A673 (cell line): ENCODE results near the gene MYO15B. TPM values are rescaled to one million over a fixed set of nuclear protein-coding genes. Genes with fewer than 3 reads are reported as not detected.

Experiments
- BruUV-seq: library from RNA; stranded (reverse); fragments of 400-500 nt; replicated peaks from 2 replicates; lab custom pipeline; 2021; lab: Mats Ljungman, UMichigan
- CTCF ChIA-PET: fragments of 300-600 bp; sonication (Branson Sonifier 250); formaldehyde crosslinking; loops from one replicate; lab custom pipeline; 2022; ENCODE audit warnings: antibody characterized with exemption; lab: Charles Lee
- POLR2A ChIA-PET: fragments of 300-600 bp; sonication (Branson Sonifier 250); formaldehyde crosslinking; loops from one replicate; lab custom pipeline; 2022; ENCODE audit warnings: antibody characterized with exemption; ENCODE audit not compliant: low non-redundant PET; lab: Charles Lee
- DNase-seq: peaks from one replicate; pipeline ENCODE4 v3.0.0-alpha.2; 2015; ENCODE audit warnings: low spot score
- H3K27ac ChIP-seq: fragments of 200-600 bp; sonication (generic); 2 replicates; pipeline ENCODE4 v1.5.1; 2016; ENCODE audit warnings: mixed run types, low read depth, mild to moderate bottlenecking, mixed read lengths, antibody characterized with exemption, low read length; ENCODE audit not compliant: poor library complexity, severe bottlenecking
- H3K27me3 ChIP-seq: fragments of 200-600 bp; sonication (generic); replicated peaks from 2 replicates; pipeline ENCODE4 v1.6.1; 2017; ENCODE audit warnings: mixed run types, low read depth, mild to moderate bottlenecking, mixed read lengths, antibody characterized with exemption, low read length; ENCODE audit not compliant: insufficient read depth, poor library complexity
- H3K36me3 ChIP-seq: fragments of 200-600 bp; sonication (generic); 2 replicates; pipeline ENCODE4 v1.6.1; 2016; ENCODE audit warnings: mixed run types, mild to moderate bottlenecking, mixed read lengths, antibody characterized with exemption, low read length; ENCODE audit not compliant: insufficient read depth, poor library complexity, severe bottlenecking
- H3K4me1 ChIP-seq: fragments of 200-600 bp; sonication (generic); 2 replicates; pipeline ENCODE4 v1.6.1; 2017; ENCODE audit warnings: mixed run types, mild to moderate bottlenecking, mixed read lengths, antibody characterized with exemption, low read length; ENCODE audit not compliant: insufficient read depth, poor library complexity, severe bottlenecking
- H3K4me3 ChIP-seq: fragments of 200-600 bp; sonication (generic); 2 replicates; pipeline ENCODE4 v1.5.1; 2016; ENCODE audit warnings: low read depth, mixed run types, mild to moderate bottlenecking, mixed read lengths, low read length; ENCODE audit not compliant: poor library complexity, severe bottlenecking
- H3K9me3 ChIP-seq: fragments of 200-600 bp; sonication (generic); 2 replicates; pipeline ENCODE4 v1.6.1; 2016; ENCODE audit warnings: mixed run types, low read depth, mild to moderate bottlenecking, mixed read lengths, antibody characterized with exemption, low read length; ENCODE audit not compliant: poor library complexity, severe bottlenecking
- CTCF ChIP-seq: fragments of 300-800, 200-600 bp; sonication (generic); conservative IDR thresholded peaks from 2 replicates; pipeline ENCODE4 v1.5.1; 2017; ENCODE audit warnings: low read depth, mild to moderate bottlenecking, antibody characterized with exemption, low read length, moderate library complexity, mixed read lengths
- EZH2 ChIP-seq: fragments of 200-600 bp; sonication (generic); IDR thresholded peaks from 2 replicates; pipeline ENCODE4 v1.6.1; 2017; ENCODE audit warnings: borderline replicate concordance, low read depth, mild to moderate bottlenecking, mixed read lengths, antibody characterized with exemption, low read length; ENCODE audit not compliant: poor library complexity, severe bottlenecking
- intact Hi-C: fragments of 100-400 bp; cut with micrococcal nuclease; formaldehyde crosslinking; loops from one replicate; pipeline ENCODE4 v1.10.0; 2022; ENCODE audit not compliant: unreplicated experiment
- total RNA-seq: library from RNA; stranded (reverse); gene quantifications from 2 replicates; pipeline ENCODE4 v1.2.3, GENCODE V29; 2021

Gene MYO15B
- total RNA-seq, 1 experiment from 2014 or later, result 9.3 TPM

- Histone ChIP-seq H3K27me3 (no peaks in the 10 kb centered on the region), H3K4me1 (no peaks in the 10 kb centered on the region), H3K9me3 (no peaks in the 10 kb centered on the region), H3K36me3 (no peaks in the 10 kb centered on the region), H3K4me3 (no peak overlapping the region), H3K27ac (no peak overlapping the region)
- no peak for DNase-seq
- BruUV-seq, result no TSS peak
- ChIA-PET CTCF (interaction anchor here (0.6 kb wide), 1 partner anchor 619 kb away, joined by 6 read pairs; no protein-coding TSS in a partner anchor), POLR2A (interaction anchor here (0.6 kb wide), 1 partner anchor 1174 kb away, joined by 3 read pairs; no protein-coding TSS in a partner anchor)
- TF ChIP-seq CTCF, result no peak
- TF ChIP-seq EZH2, result no peak
- intact Hi-C loops, result no loop called here
Observed at GRCh38 chr17:75604034-75604695, 16.6 kb downstream of the MYO15B start.

- DNase-seq, result no peak
- ChIA-PET CTCF (no interaction called here), POLR2A (no interaction called here)
- Histone ChIP-seq H3K9me3 (no peaks in the 10 kb centered on the region), H3K36me3 (no peaks in the 10 kb centered on the region), H3K27me3 (no peaks in the 10 kb centered on the region), H3K4me3 (no peak overlapping the region), H3K27ac (no peak overlapping the region), H3K4me1 (no peaks in the 10 kb centered on the region)
- TF ChIP-seq EZH2 (no peak), CTCF (no peak)
- intact Hi-C loops, result no loop called here
- BruUV-seq, result no TSS peak
Observed at GRCh38 chr17:75605790-75606189, 18.2 kb downstream of the MYO15B start.

- POLR2A ChIA-PET, result no interaction called here
Observed at GRCh38 chr17:75607086-75607485, 19.5 kb downstream of the MYO15B start.

More at GRCh38 chr17:75607086-75607485, 19.5 kb downstream of the MYO15B start:
- BruUV-seq, result no TSS peak
- H3K9me3 ChIP-seq, result no peaks in the 10 kb centered on the region
- no peak for DNase-seq
- no peak overlapping the region for H3K4me3 ChIP-seq
- intact Hi-C loops, result no loop called here
- CTCF ChIA-PET, result no interaction called here
- H3K36me3 ChIP-seq, result no peaks in the 10 kb centered on the region
- no peaks in the 10 kb centered on the region for H3K27me3 ChIP-seq
- TF ChIP-seq EZH2 (no peak), CTCF (no peak)
- H3K27ac ChIP-seq, result no peak overlapping the region
- no peaks in the 10 kb centered on the region for H3K4me1 ChIP-seq
